GM23338 (cell line): Measurements from ENCODE around the gene EIF3L. TPM values are rescaled to one million over a fixed set of nuclear protein-coding genes. Genes with fewer than 3 reads are reported as not detected.

Experiments used
- ATAC-seq: fragments of 200-7000 bp; cut with Tn5 transposase; 3 replicates; pipeline ENCODE4 v1.9.1; 2020
- DNase-seq: peaks from one replicate; pipeline ENCODE4 v3.0.0-alpha.2; 2015; ENCODE audit warnings: low spot score
- H2AFZ ChIP-seq: fragments of 200-600 bp; sonication (generic); 2 replicates; pipeline ENCODE4 v1.8.0; 2016; ENCODE audit warnings: antibody characterized with exemption, mild to moderate bottlenecking, moderate library complexity
- H3F3A ChIP-seq: fragments of 200-600 bp; sonication (generic); replicated peaks from 2 replicates; pipeline ENCODE4 v1.8.0; 2017; ENCODE audit warnings: antibody characterized with exemption, mixed run types, low read depth
- H3K27ac ChIP-seq: fragments of 200-600 bp; sonication (generic); 2 replicates; pipeline ENCODE4 v1.6.1; 2016; ENCODE audit warnings: low read depth
- H3K27me3 ChIP-seq: fragments of 200-600 bp; sonication (generic); 2 replicates; pipeline ENCODE4 v1.8.0; 2016; ENCODE audit warnings: mild to moderate bottlenecking, mixed run types, moderate library complexity; ENCODE audit not compliant: insufficient read depth
- H3K36me3 ChIP-seq: fragments of 200-600 bp; sonication (generic); 2 replicates; pipeline ENCODE4 v1.8.0; 2016; ENCODE audit warnings: mild to moderate bottlenecking; ENCODE audit not compliant: insufficient read depth
- H3K4me1 ChIP-seq: fragments of 200-600 bp; sonication (generic); 2 replicates; pipeline ENCODE4 v1.8.0; 2016; ENCODE audit warnings: mild to moderate bottlenecking, moderate library complexity; ENCODE audit not compliant: insufficient read depth
- H3K4me2 ChIP-seq: fragments of 200-600 bp; sonication (generic); 2 replicates; pipeline ENCODE4 v1.7.1; 2017; ENCODE audit warnings: mixed run types
- H3K4me3 ChIP-seq: fragments of 200-600 bp; sonication (generic); 2 replicates; pipeline ENCODE4 v1.6.1; 2016; ENCODE audit warnings: mixed run types
- H3K79me2 ChIP-seq: fragments of 200-600 bp; sonication (generic); replicated peaks from 2 replicates; pipeline ENCODE4 v1.8.0; 2017; ENCODE audit warnings: mild to moderate bottlenecking; ENCODE audit not compliant: insufficient read depth
- H3K9me2 ChIP-seq: fragments of 200-600 bp; sonication (generic); 2 replicates; pipeline ENCODE4 v1.8.0; 2017; ENCODE audit not compliant: insufficient read depth
- H4K20me1 ChIP-seq: fragments of 200-600 bp; sonication (generic); replicated peaks from 2 replicates; pipeline ENCODE4 v1.8.0; 2017; ENCODE audit warnings: mild to moderate bottlenecking; ENCODE audit not compliant: insufficient read depth
- H3K27ac Mint-ChIP-seq: 2 replicates; pipeline ENCODE4 v1.8.0; 2020; ENCODE audit warnings: inconsistent platforms, mild to moderate bottlenecking, moderate library complexity, mixed read lengths
- H3K27me3 Mint-ChIP-seq: 3 replicates; pipeline ENCODE4 v1.8.0; 2022; ENCODE audit warnings: low read depth, mild to moderate bottlenecking, moderate library complexity, mixed read lengths, inconsistent platforms; ENCODE audit not compliant: insufficient read depth, poor library complexity
- H3K36me3 Mint-ChIP-seq: 3 replicates; pipeline ENCODE4 v1.8.0; 2021; ENCODE audit warnings: low read depth, mild to moderate bottlenecking, inconsistent platforms, moderate library complexity, mixed read lengths
- H3K4me1 Mint-ChIP-seq: 3 replicates; pipeline ENCODE4 v1.8.0; 2020; ENCODE audit warnings: mild to moderate bottlenecking, inconsistent platforms, mixed read lengths
- H3K4me3 Mint-ChIP-seq: 3 replicates; pipeline ENCODE4 v1.8.0; 2021; ENCODE audit warnings: moderate library complexity, mild to moderate bottlenecking, inconsistent platforms, mixed read lengths
- H3K9me3 Mint-ChIP-seq: 3 replicates; pipeline ENCODE4 v1.8.0; 2020; ENCODE audit warnings: moderate library complexity, mild to moderate bottlenecking, inconsistent platforms, mixed read lengths
- CTCF ChIP-seq, 2 experiments: fragments of 200-600 bp in 1 of 2; sonication (generic) in 1 of 2; conservative IDR thresholded peaks; 2 replicates each; pipeline versions ENCODE4 v1.5.1 to v1.6.1; 2016 to 2017; ENCODE audit warnings: antibody characterized with exemption in 2 of 2, low read depth in 2 of 2, mild to moderate bottlenecking in 2 of 2, moderate library complexity in 1 of 2
- ETS1 ChIP-seq: IDR thresholded peaks from 2 replicates; pipeline ENCODE4 v1.6.1; 2016; ENCODE audit warnings: antibody characterized with exemption
- EZH2 ChIP-seq: fragments of 200-600 bp; sonication (generic); IDR thresholded peaks from one replicate; pipeline ENCODE4 v1.8.0; 2017; ENCODE audit warnings: antibody characterized with exemption, mild to moderate bottlenecking, low read depth; ENCODE audit not compliant: unreplicated experiment
- EZH2phosphoT487 ChIP-seq: fragments of 200-600 bp; sonication (generic); IDR thresholded peaks from one replicate; pipeline ENCODE4 v1.8.1; 2018; ENCODE audit warnings: antibody characterized with exemption; ENCODE audit not compliant: unreplicated experiment
- JUNB ChIP-seq: IDR thresholded peaks from one replicate; pipeline ENCODE4 v1.6.1; 2016; ENCODE audit warnings: antibody characterized with exemption; ENCODE audit not compliant: unreplicated experiment
- POLR2AphosphoS5 ChIP-seq: IDR thresholded peaks from 2 replicates; pipeline ENCODE4 v1.6.1; 2016; ENCODE audit warnings: antibody characterized with exemption, low read depth
- STAT1 ChIP-seq: IDR thresholded peaks from one replicate; pipeline ENCODE4 v1.6.1; 2016; ENCODE audit warnings: antibody characterized with exemption; ENCODE audit not compliant: unreplicated experiment
- ZNF114 ChIP-seq: fragments of 250-450 bp; sonication (Bioruptor Pico); IDR thresholded peaks from 2 replicates; pipeline ENCODE4 v1.5.0; 2020; ENCODE audit warnings: mild to moderate bottlenecking, moderate library complexity
- ZNF331 ChIP-seq: fragments of 250-450 bp; sonication (Bioruptor Pico); IDR thresholded peaks from 2 replicates; pipeline ENCODE4 v1.5.0; 2020; ENCODE audit warnings: low read depth, mild to moderate bottlenecking, moderate library complexity
- ZNF462 ChIP-seq: fragments of 250-450 bp; sonication (Bioruptor Pico); IDR thresholded peaks from 2 replicates; pipeline ENCODE4 v1.5.0; 2020; ENCODE audit warnings: mild to moderate bottlenecking, moderate library complexity
- polyA plus RNA-seq: library from polyadenylated mRNA; unstranded; fragments of >200 nt; fragmentation: Nextera tagmentation; extraction: Ambion mirVana; gene quantifications from 2 replicates; pipeline ENCODE4 v1.2.1, GENCODE V29; 2016
- total RNA-seq: library from RNA; depleted of rRNA; stranded (reverse); fragments of >200 nt; shearing (Covaris generic); gene quantifications from 2 replicates; pipeline ENCODE4 v1.2.3, GENCODE V29; 2014

The EIF3L gene
- total and polyA plus RNA-seq, 2 experiments from 2014 or later: 430 to 459 TPM

- TF ChIP-seq ZNF462 (CRISPR knock-in tag): no peak
- no peak for TF ChIP-seq EZH2phosphoT487
- TF ChIP-seq STAT1: no peak
- no peak for TF ChIP-seq ZNF114
- TF ChIP-seq CTCF (conservative IDR thresholded peaks at IDR 0.05; ENCODE audit: low read depth in 2 of 2): no peak
Measured at GRCh38 chr22:37932401-37932800, 83.2 kb downstream of the EIF3L start (continued).

- Histone ChIP-seq H4K20me1 (no peaks in the 10 kb centered on the region; the same call in 1 of the 2 replicates), H3F3A (0 out of 2 replicates have a peak, but pooled peaks cover 7% of the 10 kb centered on the region), H2AFZ (no peak overlapping the region), H3K9me2 (no peaks in the 10 kb centered on the region), H3K79me2 (no peaks in the 10 kb centered on the region), H3K27ac (no peak overlapping the region), H3K4me3 (no peak overlapping the region), H3K4me2 (no peak overlapping the region), H3K36me3 (0 out of 2 replicates have a peak, but pooled peaks cover 5% of the 10 kb centered on the region), H3K4me1 (no peaks in the 10 kb centered on the region), H3K27me3 (no peaks in the 10 kb centered on the region)
- ATAC-seq (no peak), DNase-seq (no peak)
- peaks cover 11% of the 10 kb centered on the region for H3K27me3 Mint-ChIP-seq
- no peaks in the 10 kb centered on the region for H3K9me3 Mint-ChIP-seq
- peak overlapping the region; percentile 73; the same call in 1 of the 2 replicates for H3K27ac Mint-ChIP-seq
- peaks cover 9% of the 10 kb centered on the region for H3K4me1 Mint-ChIP-seq
- no peak overlapping the region for H3K4me3 Mint-ChIP-seq
- H3K36me3 Mint-ChIP-seq: peaks cover 21% of the 10 kb centered on the region
- TF ChIP-seq ZNF331 (CRISPR knock-in tag) (no peak), POLR2AphosphoS5 (no peak), EZH2 (no peak), ZNF114 (no peak), ETS1 (no peak), CTCF (conservative IDR thresholded peaks at IDR 0.05; ENCODE audit: low read depth in 2 of 2) (no peak), JUNB (no peak)
Measured at GRCh38 chr22:37932821-37933578, 83.8 kb downstream of the EIF3L start.
